GM12878 (cell line): ENCODE measurements around the gene USH1C. TPM values are rescaled to one million over a fixed set of nuclear protein-coding genes. Genes with fewer than 3 reads are reported as not detected.
A peak's percentile ranks its signal among the peaks of the same experiment; 100 is the strongest.

Experiments
- ATAC-seq: fragments of 200-7000 bp; cut with Tn5 transposase; 3 replicates; pipeline ENCODE4 v1.9.1; 2020; ENCODE audit warnings: mild to moderate bottlenecking, moderate library complexity
- BruUV-seq: library from RNA; stranded (reverse); fragments of 400-500 nt; replicated peaks from 2 replicates; lab custom pipeline; 2021; lab: Mats Ljungman, UMichigan
- CTCF ChIA-PET: fragments of 300-600 bp; sonication (Branson Sonifier 250); formaldehyde crosslinking; extraction: SDS; loops from one replicate; lab custom pipeline; 2021; ENCODE audit warnings: inconsistent platforms; lab: Yijun Ruan, JAX
- POLR2A ChIA-PET: fragments of 350-600 bp; formaldehyde crosslinking; extraction: SDS; loops from one replicate; lab custom pipeline; 2021; ENCODE audit warnings: inconsistent platforms; lab: Charles Lee
- RAD21 ChIA-PET: fragments of 300-600 bp; sonication (Branson Sonifier 250); formaldehyde crosslinking; loops from one replicate; lab custom pipeline; 2023; ENCODE audit warnings: antibody characterized with exemption; ENCODE audit not compliant: unreplicated experiment; lab: Charles Lee
- SMC1A ChIA-PET: fragments of 300-600 bp; sonication (Branson Sonifier 250); formaldehyde crosslinking; loops from one replicate; lab custom pipeline; 2023; ENCODE audit not compliant: unreplicated experiment, uncharacterized antibody; lab: Charles Lee
- DNase-seq: peaks from one replicate; pipeline ENCODE4 v3.0.0-alpha.2; 2011; ENCODE audit warnings: low read depth, low spot score
- FAIRE-seq: peaks from 3 replicates; lab custom pipeline; 2011; peaks lifted over from hg19 to GRCh38; lab: Jason Lieb, UNC
- H2AFZ ChIP-seq: 2 replicates; pipeline ENCODE4 v1.6.0; 2011; ENCODE audit warnings: low read depth, low read length, control low read depth; ENCODE audit not compliant: control insufficient read depth
- H3K27ac ChIP-seq: 2 replicates; pipeline ENCODE4 v1.5.1; 2011; ENCODE audit warnings: control low read depth; ENCODE audit not compliant: control insufficient read depth, insufficient read depth
- H3K27me3 ChIP-seq, 2 experiments: replicated peaks in 1 of 2; 2 replicates each; pipeline versions ENCODE4 v1.6.0 to v1.6.1; 2011; ENCODE audit warnings: low read length in 1 of 2; ENCODE audit not compliant: control insufficient read depth in 2 of 2, insufficient read depth in 2 of 2
- H3K36me3 ChIP-seq, 2 experiments: 2 replicates each; pipeline ENCODE4 v1.5.1; 2011; ENCODE audit warnings: low read length in 1 of 2; ENCODE audit not compliant: control insufficient read depth in 2 of 2, insufficient read depth in 2 of 2
- H3K4me1 ChIP-seq: 2 replicates; pipeline ENCODE4 v1.6.1; 2011; ENCODE audit warnings: mild to moderate bottlenecking, low read length, moderate library complexity, mixed read lengths; ENCODE audit not compliant: control insufficient read depth, insufficient read depth
- H3K4me2 ChIP-seq: 2 replicates; pipeline ENCODE4 v1.6.0; 2011; ENCODE audit warnings: control low read depth; ENCODE audit not compliant: control insufficient read depth, insufficient read depth
- H3K4me3 ChIP-seq: fragments of 200-600 bp; sonication (generic); 2 replicates; pipeline ENCODE4 v1.5.1; 2016
- H3K79me2 ChIP-seq: 2 replicates; pipeline ENCODE4 v1.6.0; 2011; ENCODE audit warnings: low read length; ENCODE audit not compliant: control insufficient read depth, insufficient read depth
- H3K9ac ChIP-seq: 2 replicates; pipeline ENCODE4 v1.8.0; 2011; ENCODE audit warnings: low read length, control low read depth, mixed read lengths; ENCODE audit not compliant: control insufficient read depth, insufficient read depth
- H3K9me3 ChIP-seq: replicated peaks from 3 replicates; pipeline ENCODE4 v1.5.1; 2011; ENCODE audit warnings: mild to moderate bottlenecking, low read length; ENCODE audit not compliant: control insufficient read depth, insufficient read depth
- H4K20me1 ChIP-seq: 2 replicates; pipeline ENCODE4 v1.6.0; 2011; ENCODE audit not compliant: control insufficient read depth, insufficient read depth
- BHLHE40 ChIP-seq, 2 experiments: fragments of 450-650 bp in 1 of 2; IDR thresholded peaks; 2 replicates each; pipeline ENCODE4 v1.6.1; 2011 to 2017; ENCODE audit warnings: low read depth in 2 of 2, borderline replicate concordance in 1 of 2, improper control_type of control experiment in 1 of 2, low read length in 1 of 2, mild to moderate bottlenecking in 1 of 2
- CTCF ChIP-seq, 3 experiments: IDR thresholded peaks in 2 of 3; conservative IDR thresholded peaks in 1 of 3; 2 replicates each; pipeline ENCODE4 v1.5.1; 2011; ENCODE audit warnings: low read depth in 3 of 3, low read length in 3 of 3, mild to moderate bottlenecking in 3 of 3, control low read depth in 2 of 3, moderate library complexity in 2 of 3, inconsistent platforms in 1 of 3, mixed read lengths in 1 of 3; ENCODE audit not compliant: control insufficient read depth in 2 of 3, insufficient read depth in 1 of 3; ENCODE audit errors: extremely low read depth in 1 of 3
- SIN3A ChIP-seq: IDR thresholded peaks from 2 replicates; pipeline ENCODE4 v1.6.1; 2012; ENCODE audit warnings: low read depth, low read length, improper control_type of control experiment
- WGBS: methylation state at CpG from one replicate; pipeline ENCODE4 v1.1.6; 2016; ENCODE audit warnings: low lambda C conversion rate; ENCODE audit not compliant: insufficient replicate concordance, insufficient coverage; ENCODE audit errors: missing lambda C conversion rate; 5-methylcytosine and 5-hydroxymethylcytosine counted together
- in situ Hi-C: fragments of 300-500 bp; cut with MboI; formaldehyde crosslinking; loops from 9 replicates; pipeline ENCODE4 v1.14.3; 2018; ENCODE audit warnings: mixed read lengths
- intact Hi-C: fragments of 100-400 bp; cut with micrococcal nuclease; formaldehyde crosslinking; loops from one replicate; pipeline ENCODE4 v1.14.2; 2022; ENCODE audit not compliant: unreplicated experiment
- polyA plus RNA-seq, 11 experiments: library from polyadenylated mRNA; depleted of rRNA in 4 of 11; unstranded in 6 of 11; stranded (reverse) in 5 of 11; fragments of >200 nt; fragmentation: Nextera tagmentation in 4 of 11; fragmentation: Illumina TruSeq in 1 of 11; extraction: Ambion mirVana in 4 of 11; extraction: Trizol in 1 of 11; gene quantifications; 1 replicate in 1 of 11; 2 replicates in 10 of 11; pipeline versions ENCODE4 v1.2.1 to v1.2.3, GENCODE V29; 2011 to 2016; ENCODE audit warnings: inconsistent platforms in 2 of 11, missing spikeins in 2 of 11, low read depth in 1 of 11
- total RNA-seq, 4 experiments: library from RNA; depleted of rRNA in 3 of 4; stranded (reverse); fragments of >200 nt in 3 of 4; fragmentation: Illumina TruSeq in 1 of 4; extraction: Trizol in 1 of 4; gene quantifications; 2 replicates each; pipeline versions ENCODE4 v1.2.1 to v1.2.3, GENCODE V29; 2013 to 2021

Gene USH1C
- total and polyA plus RNA-seq, 10 of the 15 experiments (the other 5 are each of a cell fraction or from before 2014, with no cell fraction given) = not detected

GRCh38 chr11:17506942-17507341, 37.3 kb downstream of the USH1C start:
- Histone ChIP-seq H3K9me3 (no peaks in the 10 kb centered on the region), H3K36me3 (no peaks in the 10 kb centered on the region), H3K27me3 (no peaks in the 10 kb centered on the region; a peak in 2 of 4 replicates), H3K9ac (no peak overlapping the region), H3K79me2 (no peaks in the 10 kb centered on the region), H2AFZ (no peak overlapping the region), H3K4me3 (no peak overlapping the region), H3K4me1 (no peaks in the 10 kb centered on the region; the same call in 1 of the 2 replicates), H4K20me1 (no peaks in the 10 kb centered on the region; the same call in 1 of the 2 replicates), H3K4me2 (no peak overlapping the region), H3K27ac (no peak overlapping the region)
- CTCF ChIA-PET = interaction anchor here (0.6 to 3.9 kb wide), 6 partner anchors 8 to 277 kb away, joined by 3 to 30 read pairs (median 6); partner anchors contain the start of gene KCNJ11
- FAIRE-seq = no peak
- no TSS peak for BruUV-seq
- peak in 1 of 3 experiments; percentile 11; a peak in 1 of 6 replicates for TF ChIP-seq CTCF (IDR thresholded peaks at IDR 0.05 in 2 of 3, conservative IDR thresholded peaks at IDR 0.05 in 1 of 3; ENCODE audit: control insufficient read depth in 2 of 3, extremely low read depth in 1 of 3, insufficient read depth in 1 of 3, low read depth in 3 of 3, low read length in 3 of 3)
- no peak for TF ChIP-seq SIN3A
- TF ChIP-seq BHLHE40 (IDR thresholded peaks at IDR 0.05; ENCODE audit: borderline replicate concordance in 1 of 2, low read depth in 2 of 2, low read length in 1 of 2) = peak in 1 of 2 experiments; percentile 13; a peak in 1 of 4 replicates
- SMC1A ChIA-PET = interaction anchor here (2.6 kb wide), 1 partner anchor 277 kb away, joined by 8 read pairs; no protein-coding TSS in a partner anchor
- WGBS = 33% methylated on average over 3 of the region's 3 CpGs
- in situ Hi-C loops = loop anchor here (5.0 to 10.0 kb wide), 2 partner anchors 122 to 280 kb away; partner anchors contain the start of gene KCNJ11
- POLR2A ChIA-PET = no interaction called here
- no peak for DNase-seq
- intact Hi-C loops = no loop called here
- ATAC-seq = peak; percentile 66
- RAD21 ChIA-PET = interaction anchor here (1.4 to 3.3 kb wide), 4 partner anchors 15 to 687 kb away, joined by 3 to 19 read pairs (median 5); no protein-coding TSS in a partner anchor
